GM23338 (cell line): ENCODE data around the gene TCEA2. TPM values are rescaled to one million over a fixed set of nuclear protein-coding genes. Genes with fewer than 3 reads are reported as not detected.

ENCODE experiments used
- ATAC-seq: fragments of 200-7000 bp; cut with Tn5 transposase; 3 replicates; pipeline ENCODE4 v1.9.1; 2020
- DNase-seq: peaks from one replicate; pipeline ENCODE4 v3.0.0-alpha.2; 2015; ENCODE audit warnings: low spot score
- H2AFZ ChIP-seq: fragments of 200-600 bp; sonication (generic); 2 replicates; pipeline ENCODE4 v1.8.0; 2016; ENCODE audit warnings: antibody characterized with exemption, mild to moderate bottlenecking, moderate library complexity
- H3F3A ChIP-seq: fragments of 200-600 bp; sonication (generic); replicated peaks from 2 replicates; pipeline ENCODE4 v1.8.0; 2017; ENCODE audit warnings: antibody characterized with exemption, mixed run types, low read depth
- H3K27ac ChIP-seq: fragments of 200-600 bp; sonication (generic); 2 replicates; pipeline ENCODE4 v1.6.1; 2016; ENCODE audit warnings: low read depth
- H3K27me3 ChIP-seq: fragments of 200-600 bp; sonication (generic); 2 replicates; pipeline ENCODE4 v1.8.0; 2016; ENCODE audit warnings: mild to moderate bottlenecking, mixed run types, moderate library complexity; ENCODE audit not compliant: insufficient read depth
- H3K36me3 ChIP-seq: fragments of 200-600 bp; sonication (generic); 2 replicates; pipeline ENCODE4 v1.8.0; 2016; ENCODE audit warnings: mild to moderate bottlenecking; ENCODE audit not compliant: insufficient read depth
- H3K4me1 ChIP-seq: fragments of 200-600 bp; sonication (generic); 2 replicates; pipeline ENCODE4 v1.8.0; 2016; ENCODE audit warnings: mild to moderate bottlenecking, moderate library complexity; ENCODE audit not compliant: insufficient read depth
- H3K4me2 ChIP-seq: fragments of 200-600 bp; sonication (generic); 2 replicates; pipeline ENCODE4 v1.7.1; 2017; ENCODE audit warnings: mixed run types
- H3K4me3 ChIP-seq: fragments of 200-600 bp; sonication (generic); 2 replicates; pipeline ENCODE4 v1.6.1; 2016; ENCODE audit warnings: mixed run types
- H3K79me2 ChIP-seq: fragments of 200-600 bp; sonication (generic); replicated peaks from 2 replicates; pipeline ENCODE4 v1.8.0; 2017; ENCODE audit warnings: mild to moderate bottlenecking; ENCODE audit not compliant: insufficient read depth
- H3K9me2 ChIP-seq: fragments of 200-600 bp; sonication (generic); 2 replicates; pipeline ENCODE4 v1.8.0; 2017; ENCODE audit not compliant: insufficient read depth
- H4K20me1 ChIP-seq: fragments of 200-600 bp; sonication (generic); replicated peaks from 2 replicates; pipeline ENCODE4 v1.8.0; 2017; ENCODE audit warnings: mild to moderate bottlenecking; ENCODE audit not compliant: insufficient read depth
- H3K27ac Mint-ChIP-seq: 2 replicates; pipeline ENCODE4 v1.8.0; 2020; ENCODE audit warnings: inconsistent platforms, mild to moderate bottlenecking, moderate library complexity, mixed read lengths
- H3K27me3 Mint-ChIP-seq: 3 replicates; pipeline ENCODE4 v1.8.0; 2022; ENCODE audit warnings: low read depth, mild to moderate bottlenecking, moderate library complexity, mixed read lengths, inconsistent platforms; ENCODE audit not compliant: insufficient read depth, poor library complexity
- H3K36me3 Mint-ChIP-seq: 3 replicates; pipeline ENCODE4 v1.8.0; 2021; ENCODE audit warnings: low read depth, mild to moderate bottlenecking, inconsistent platforms, moderate library complexity, mixed read lengths
- H3K4me1 Mint-ChIP-seq: 3 replicates; pipeline ENCODE4 v1.8.0; 2020; ENCODE audit warnings: mild to moderate bottlenecking, inconsistent platforms, mixed read lengths
- H3K4me3 Mint-ChIP-seq: 3 replicates; pipeline ENCODE4 v1.8.0; 2021; ENCODE audit warnings: moderate library complexity, mild to moderate bottlenecking, inconsistent platforms, mixed read lengths
- H3K9me3 Mint-ChIP-seq: 3 replicates; pipeline ENCODE4 v1.8.0; 2020; ENCODE audit warnings: moderate library complexity, mild to moderate bottlenecking, inconsistent platforms, mixed read lengths
- CTCF ChIP-seq, 2 experiments: fragments of 200-600 bp in 1 of 2; sonication (generic) in 1 of 2; conservative IDR thresholded peaks; 2 replicates each; pipeline versions ENCODE4 v1.5.1 to v1.6.1; 2016 to 2017; ENCODE audit warnings: antibody characterized with exemption in 2 of 2, low read depth in 2 of 2, mild to moderate bottlenecking in 2 of 2, moderate library complexity in 1 of 2
- EZH2 ChIP-seq: fragments of 200-600 bp; sonication (generic); IDR thresholded peaks from one replicate; pipeline ENCODE4 v1.8.0; 2017; ENCODE audit warnings: antibody characterized with exemption, mild to moderate bottlenecking, low read depth; ENCODE audit not compliant: unreplicated experiment
- EZH2phosphoT487 ChIP-seq: fragments of 200-600 bp; sonication (generic); IDR thresholded peaks from one replicate; pipeline ENCODE4 v1.8.1; 2018; ENCODE audit warnings: antibody characterized with exemption; ENCODE audit not compliant: unreplicated experiment
- POLR2AphosphoS5 ChIP-seq: IDR thresholded peaks from 2 replicates; pipeline ENCODE4 v1.6.1; 2016; ENCODE audit warnings: antibody characterized with exemption, low read depth
- REST ChIP-seq: IDR thresholded peaks from one replicate; pipeline ENCODE4 v1.6.1; 2018; ENCODE audit warnings: antibody characterized with exemption; ENCODE audit not compliant: unreplicated experiment
- ZNF114 ChIP-seq: fragments of 250-450 bp; sonication (Bioruptor Pico); IDR thresholded peaks from 2 replicates; pipeline ENCODE4 v1.5.0; 2020; ENCODE audit warnings: mild to moderate bottlenecking, moderate library complexity
- ZNF331 ChIP-seq: fragments of 250-450 bp; sonication (Bioruptor Pico); IDR thresholded peaks from 2 replicates; pipeline ENCODE4 v1.5.0; 2020; ENCODE audit warnings: low read depth, mild to moderate bottlenecking, moderate library complexity
- polyA plus RNA-seq: library from polyadenylated mRNA; unstranded; fragments of >200 nt; fragmentation: Nextera tagmentation; extraction: Ambion mirVana; gene quantifications from 2 replicates; pipeline ENCODE4 v1.2.1, GENCODE V29; 2016
- total RNA-seq: library from RNA; depleted of rRNA; stranded (reverse); fragments of >200 nt; shearing (Covaris generic); gene quantifications from 2 replicates; pipeline ENCODE4 v1.2.3, GENCODE V29; 2014

Gene TCEA2
- total and polyA plus RNA-seq, 2 experiments from 2014 or later = 21.0 to 54.4 TPM

- no peak for ATAC-seq
- DNase-seq = peak; percentile 3
- Histone ChIP-seq H3K4me3 (no peak overlapping the region), H3K79me2 (no peaks in the 10 kb centered on the region), H4K20me1 (no peaks in the 10 kb centered on the region), H3K9me2 (no peaks in the 10 kb centered on the region), H2AFZ (no peak overlapping the region), H3K4me1 (no peaks in the 10 kb centered on the region), H3K27ac (no peak overlapping the region), H3F3A (no peaks in the 10 kb centered on the region), H3K4me2 (no peak overlapping the region), H3K27me3 (no peaks in the 10 kb centered on the region), H3K36me3 (no peaks in the 10 kb centered on the region)
- H3K4me1 Mint-ChIP-seq = no peaks in the 10 kb centered on the region; the same call in 2 of the 3 replicates
- peaks cover 4% of the 10 kb centered on the region for H3K27me3 Mint-ChIP-seq
- TF ChIP-seq ZNF114 (CRISPR knock-in tag) (no peak), REST (no peak)
- H3K4me3 Mint-ChIP-seq = no peak overlapping the region
- H3K9me3 Mint-ChIP-seq = no peaks in the 10 kb centered on the region; the same call in 2 of the 3 replicates
- H3K36me3 Mint-ChIP-seq = no peaks in the 10 kb centered on the region
- no peak overlapping the region; the same call in 1 of the 2 replicates for H3K27ac Mint-ChIP-seq
These were observed 49.0 kb downstream of the TCEA2 start for GRCh38 chr20:64111841-64112641.

- Mint-ChIP-seq H3K36me3 (no peaks in the 10 kb centered on the region), H3K4me3 (no peak overlapping the region), H3K27me3 (peaks cover 4% of the 10 kb centered on the region), H3K27ac (no peak overlapping the region), H3K4me1 (no peaks in the 10 kb centered on the region; the same call in 2 of the 3 replicates), H3K9me3 (no peaks in the 10 kb centered on the region)
- Histone ChIP-seq H2AFZ (no peak overlapping the region), H3K4me1 (no peaks in the 10 kb centered on the region), H4K20me1 (no peaks in the 10 kb centered on the region), H3K4me3 (no peak overlapping the region), H3K27ac (no peak overlapping the region), H3F3A (no peaks in the 10 kb centered on the region), H3K36me3 (no peaks in the 10 kb centered on the region), H3K79me2 (no peaks in the 10 kb centered on the region), H3K9me2 (no peaks in the 10 kb centered on the region), H3K27me3 (no peaks in the 10 kb centered on the region), H3K4me2 (no peak overlapping the region)
- peak; percentile 1 for DNase-seq
- no peak for ATAC-seq
- TF ChIP-seq CTCF (conservative IDR thresholded peaks at IDR 0.05; ENCODE audit: low read depth in 2 of 2) (no peak), ZNF114 (CRISPR knock-in tag) (no peak), EZH2phosphoT487 (no peak), EZH2 (no peak), ZNF331 (CRISPR knock-in tag) (no peak), POLR2AphosphoS5 (no peak), REST (no peak)
These were observed 49.9 kb downstream of the TCEA2 start for GRCh38 chr20:64112691-64113443.
